ENCODE results near the gene HDAC2. TPM values are rescaled to one million over a fixed set of nuclear protein-coding genes. Genes with fewer than 3 reads are reported as not detected.

HDAC2 gene
- total RNA-seq, 1 experiment from 2014 or later: 206 TPM

DNA sequence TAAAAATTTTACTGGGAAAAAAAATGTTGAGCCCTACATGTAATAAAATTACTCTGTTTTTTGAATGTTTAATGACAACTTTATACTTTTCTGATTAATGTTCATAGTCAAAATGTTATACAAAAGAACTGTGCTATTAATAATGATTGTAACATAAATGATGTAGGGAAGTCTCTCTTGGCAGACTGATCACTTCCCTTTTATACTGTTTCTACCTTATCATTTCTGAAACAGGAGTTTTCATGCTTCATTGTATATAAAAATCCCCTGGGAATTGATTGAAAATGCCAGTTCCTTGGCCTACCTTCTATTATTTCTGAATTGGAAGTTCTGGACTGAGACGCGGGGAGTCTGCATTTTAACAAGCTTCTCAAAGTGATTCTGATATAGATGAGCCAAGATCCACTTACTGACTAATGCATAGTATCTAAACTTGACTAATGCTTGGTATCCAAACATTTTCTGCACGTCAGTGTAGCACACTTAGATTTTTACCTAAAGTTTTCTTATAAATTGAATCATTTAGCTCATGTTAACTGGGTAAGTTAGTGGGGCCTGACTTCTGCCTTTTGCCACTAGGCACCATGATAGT, 7.2 kb upstream of the HDAC2 start:
- DNase-seq (ENCODE audit: low read depth, low spot score) (no peak), ATAC-seq (no peak)
- Histone ChIP-seq H3K4me1 (ENCODE audit: control insufficient read depth, insufficient read depth, low read length) (no peaks in the 10 kb centered on the region), H3K36me3 (ENCODE audit: control insufficient read depth, insufficient read depth, low read length) (no peaks in the 10 kb centered on the region), H3K9me3 (ENCODE audit: control insufficient read depth, insufficient read depth, low read depth, low read length) (no peaks in the 10 kb centered on the region), H3K4me3 (ENCODE audit: low read depth in 2 of 2, low read length in 2 of 2) (no peak overlapping the region), H3K27me3 (ENCODE audit: control insufficient read depth, insufficient read depth, low read length) (no peaks in the 10 kb centered on the region), H3K27ac (ENCODE audit: low read length) (no peak overlapping the region)
- ChIA-PET CTCF (no interaction called here), POLR2A (no interaction called here)
- in situ Hi-C loops (cut with HindIII; ENCODE audit: low pct_unique_long_range_greater_than_20kb, low sequenced_read_pairs): no loop called here
- BruUV-seq (replicated peaks): no TSS peak
- intact Hi-C loops (cut with micrococcal nuclease; ENCODE audit: unreplicated experiment): no loop called here
- TF ChIP-seq POLR2AphosphoS5 (IDR thresholded peaks at IDR 0.05; ENCODE audit: low read depth, low read length) (no peak), SIN3A (IDR thresholded peaks at IDR 0.05; ENCODE audit: borderline replicate concordance, insufficient read depth, low read depth, low read length) (no peak), TCF7L2 (IDR thresholded peaks at IDR 0.05; ENCODE audit: low read depth, low read length) (no peak), REST (IDR thresholded peaks at IDR 0.05; ENCODE audit: insufficient read depth in 1 of 2, low read depth in 2 of 2, low read length in 1 of 2) (no peak)
- TF ChIP-seq, protein P1, sequence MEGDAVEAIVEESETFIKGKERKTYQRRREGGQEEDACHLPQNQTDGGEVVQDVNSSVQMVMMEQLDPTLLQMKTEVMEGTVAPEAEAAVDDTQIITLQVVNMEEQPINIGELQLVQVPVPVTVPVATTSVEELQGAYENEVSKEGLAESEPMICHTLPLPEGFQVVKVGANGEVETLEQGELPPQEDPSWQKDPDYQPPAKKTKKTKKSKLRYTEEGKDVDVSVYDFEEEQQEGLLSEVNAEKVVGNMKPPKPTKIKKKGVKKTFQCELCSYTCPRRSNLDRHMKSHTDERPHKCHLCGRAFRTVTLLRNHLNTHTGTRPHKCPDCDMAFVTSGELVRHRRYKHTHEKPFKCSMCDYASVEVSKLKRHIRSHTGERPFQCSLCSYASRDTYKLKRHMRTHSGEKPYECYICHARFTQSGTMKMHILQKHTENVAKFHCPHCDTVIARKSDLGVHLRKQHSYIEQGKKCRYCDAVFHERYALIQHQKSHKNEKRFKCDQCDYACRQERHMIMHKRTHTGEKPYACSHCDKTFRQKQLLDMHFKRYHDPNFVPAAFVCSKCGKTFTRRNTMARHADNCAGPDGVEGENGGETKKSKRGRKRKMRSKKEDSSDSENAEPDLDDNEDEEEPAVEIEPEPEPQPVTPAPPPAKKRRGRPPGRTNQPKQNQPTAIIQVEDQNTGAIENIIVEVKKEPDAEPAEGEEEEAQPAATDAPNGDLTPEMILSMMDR (IDR thresholded peaks at IDR 0.05): no peak

GRCh38 chr6:113976806-113977205, 5.9 kb upstream of the HDAC2 start:
- Histone ChIP-seq H3K27ac (ENCODE audit: low read length) (no peak overlapping the region), H3K4me3 (ENCODE audit: low read depth in 2 of 2, low read length in 2 of 2) (no peak overlapping the region), H3K36me3 (ENCODE audit: control insufficient read depth, insufficient read depth, low read length) (no peaks in the 10 kb centered on the region), H3K9me3 (ENCODE audit: control insufficient read depth, insufficient read depth, low read depth, low read length) (no peaks in the 10 kb centered on the region), H3K27me3 (ENCODE audit: control insufficient read depth, insufficient read depth, low read length) (no peaks in the 10 kb centered on the region), H3K4me1 (ENCODE audit: control insufficient read depth, insufficient read depth, low read length) (peaks cover 4% of the 10 kb centered on the region)
- intact Hi-C loops (cut with micrococcal nuclease; ENCODE audit: unreplicated experiment) (no loop called here), in situ Hi-C loops (cut with HindIII; ENCODE audit: low pct_unique_long_range_greater_than_20kb, low sequenced_read_pairs) (no loop called here)
- DNase-seq (ENCODE audit: low read depth, low spot score) (no peak), ATAC-seq (no peak)
- POLR2A ChIA-PET: no interaction called here
- TF ChIP-seq, protein P1 (IDR thresholded peaks at IDR 0.05): no peak
- TF ChIP-seq TCF7L2 (IDR thresholded peaks at IDR 0.05; ENCODE audit: low read depth, low read length): no peak
- TF ChIP-seq SIN3A (IDR thresholded peaks at IDR 0.05; ENCODE audit: borderline replicate concordance, insufficient read depth, low read depth, low read length): no peak
- TF ChIP-seq REST (IDR thresholded peaks at IDR 0.05; ENCODE audit: insufficient read depth in 1 of 2, low read depth in 2 of 2, low read length in 1 of 2): no peak
- no peak for TF ChIP-seq POLR2AphosphoS5 (IDR thresholded peaks at IDR 0.05; ENCODE audit: low read depth, low read length)
- no TSS peak for BruUV-seq (replicated peaks)
- CTCF ChIA-PET: no interaction called here
